Measurements from ENCODE around the gene GSK3A. TPM values are rescaled to one million over a fixed set of nuclear protein-coding genes. Genes with fewer than 3 reads are reported as not detected.

The GSK3A gene
- total RNA-seq, 1 donor from 2014 or later, result 54.4 TPM

DNA sequence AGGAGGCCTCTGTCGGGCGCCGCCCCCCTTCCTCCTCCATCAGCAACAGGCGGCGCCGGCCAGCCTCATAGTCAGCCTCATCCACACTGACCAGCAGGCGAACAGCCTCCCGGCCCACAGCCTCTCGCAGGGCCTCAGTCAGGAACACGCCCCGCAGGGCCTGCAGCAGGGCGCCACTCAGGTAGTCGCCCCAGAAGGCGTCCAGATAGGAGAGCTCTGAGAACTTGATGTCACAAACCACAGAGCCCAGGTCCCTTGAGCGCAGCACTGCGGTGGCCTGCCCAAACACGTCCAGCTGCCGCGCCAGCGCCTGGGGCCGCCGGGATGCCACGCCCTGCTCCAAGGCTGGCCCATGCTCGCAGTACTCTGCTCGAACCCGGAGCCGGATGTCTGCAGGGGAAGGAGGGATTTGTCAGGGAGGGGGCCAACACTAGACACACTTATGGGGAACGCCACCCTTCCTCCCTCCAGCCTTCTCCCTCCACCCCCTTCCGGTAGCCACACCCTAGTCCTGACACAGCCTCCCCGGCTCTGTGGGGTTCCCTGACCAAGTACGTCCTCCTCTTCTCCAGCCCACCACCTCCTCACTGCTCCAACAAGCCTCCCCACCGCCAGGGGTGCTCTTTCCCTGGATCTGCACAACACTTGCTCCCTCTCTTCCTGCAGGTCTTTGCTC, 42.8 kb downstream of the GSK3A start:
- H3K4me3 Mint-ChIP-seq (ENCODE audit: unreplicated experiment), result peak overlapping the region; percentile 17
- H3K27me3 Mint-ChIP-seq (ENCODE audit: unreplicated experiment), result peaks cover 10% of the 10 kb centered on the region
- no peak for TF ChIP-seq CTCF (IDR thresholded peaks at IDR 0.05; ENCODE audit: unreplicated experiment)
- peaks cover 53% of the 10 kb centered on the region for H3K36me3 Mint-ChIP-seq (ENCODE audit: low read depth, unreplicated experiment)
- H3K9me3 Mint-ChIP-seq (ENCODE audit: unreplicated experiment), result no peaks in the 10 kb centered on the region
- peak overlapping the region; percentile 38 for H3K27ac Mint-ChIP-seq (ENCODE audit: unreplicated experiment)
- peaks cover 26% of the 10 kb centered on the region for H3K4me1 Mint-ChIP-seq (ENCODE audit: unreplicated experiment)
- DNase-seq (ENCODE audit: low spot score), result no peak

- peaks cover 26% of the 10 kb centered on the region for H3K4me1 Mint-ChIP-seq (ENCODE audit: unreplicated experiment)
- H3K36me3 Mint-ChIP-seq (ENCODE audit: low read depth, unreplicated experiment), result peaks cover 53% of the 10 kb centered on the region
- peaks cover 14% of the 10 kb centered on the region for H3K27me3 Mint-ChIP-seq (ENCODE audit: unreplicated experiment)
- no peak overlapping the region for H3K27ac Mint-ChIP-seq (ENCODE audit: unreplicated experiment)
- DNase-seq (ENCODE audit: low spot score), result no peak
- H3K4me3 Mint-ChIP-seq (ENCODE audit: unreplicated experiment), result peak overlapping the region; percentile 83
- no peaks in the 10 kb centered on the region for H3K9me3 Mint-ChIP-seq (ENCODE audit: unreplicated experiment)
- TF ChIP-seq CTCF (IDR thresholded peaks at IDR 0.05; ENCODE audit: unreplicated experiment), result no peak
These were observed 43.5 kb downstream of the GSK3A start for GRCh38 chr19:42198676-42199439.

DNA sequence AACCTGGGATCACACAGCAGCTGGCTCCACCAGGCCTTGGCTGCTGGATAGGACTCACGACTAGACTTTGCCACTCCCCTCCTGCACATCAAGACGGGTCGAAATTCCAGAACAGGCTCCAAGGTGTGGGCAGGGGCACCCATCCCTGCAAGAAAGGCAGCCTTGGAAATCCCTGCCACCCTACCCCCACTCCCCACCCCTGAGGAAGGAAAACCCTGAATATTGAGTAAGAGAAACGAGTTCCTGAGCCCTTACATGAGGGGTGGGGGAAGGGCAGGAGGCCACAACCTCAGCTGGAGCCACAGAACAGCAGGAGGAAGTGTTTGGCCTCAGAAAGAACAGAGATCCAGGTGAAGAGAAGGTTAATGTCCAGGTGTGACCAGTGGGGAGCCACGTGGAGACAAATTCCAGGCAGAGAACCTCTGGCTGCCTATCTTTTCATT, 45.0 kb downstream of the GSK3A start:
- Mint-ChIP-seq H3K36me3 (ENCODE audit: low read depth, unreplicated experiment) (peaks cover 46% of the 10 kb centered on the region), H3K4me3 (ENCODE audit: unreplicated experiment) (no peak overlapping the region), H3K27ac (ENCODE audit: unreplicated experiment) (no peak overlapping the region), H3K4me1 (ENCODE audit: unreplicated experiment) (peaks cover 26% of the 10 kb centered on the region), H3K27me3 (ENCODE audit: unreplicated experiment) (peaks cover 13% of the 10 kb centered on the region), H3K9me3 (ENCODE audit: unreplicated experiment) (no peaks in the 10 kb centered on the region)
- no peak for DNase-seq (ENCODE audit: low spot score)
- TF ChIP-seq CTCF (IDR thresholded peaks at IDR 0.05; ENCODE audit: unreplicated experiment), result no peak

GRCh38 chr19:42196011-42197001, 46.1 kb downstream of the GSK3A start:
- H3K4me1 Mint-ChIP-seq (ENCODE audit: unreplicated experiment), result peaks cover 26% of the 10 kb centered on the region
- peaks cover 41% of the 10 kb centered on the region for H3K36me3 Mint-ChIP-seq (ENCODE audit: low read depth, unreplicated experiment)
- no peak overlapping the region for H3K4me3 Mint-ChIP-seq (ENCODE audit: unreplicated experiment)
- peak overlapping the region; percentile 57 for H3K27ac Mint-ChIP-seq (ENCODE audit: unreplicated experiment)
- TF ChIP-seq CTCF (IDR thresholded peaks at IDR 0.05; ENCODE audit: unreplicated experiment), result no peak
- H3K27me3 Mint-ChIP-seq (ENCODE audit: unreplicated experiment), result peaks cover 9% of the 10 kb centered on the region
- H3K9me3 Mint-ChIP-seq (ENCODE audit: unreplicated experiment), result no peaks in the 10 kb centered on the region
- no peak for DNase-seq (ENCODE audit: low spot score)
